Mesodermal cell (in vitro differentiated cells): ENCODE data around the gene PITPNC1.

Experiments used
- H3K27ac ChIP-seq: 2 replicates; pipeline ENCODE4 v1.7.0; 2013; ENCODE audit warnings: mild to moderate bottlenecking, low read depth, low read length, moderate library complexity; ENCODE audit not compliant: severe bottlenecking
- H3K36me3 ChIP-seq: 2 replicates; pipeline ENCODE4 v1.7.1; 2013; ENCODE audit warnings: mild to moderate bottlenecking, low read length, moderate library complexity; ENCODE audit not compliant: control insufficient read depth, insufficient read depth
- H3K4me1 ChIP-seq: one replicate; pipeline ENCODE4 v1.7.1; 2013; ENCODE audit warnings: mild to moderate bottlenecking, low read length; ENCODE audit not compliant: insufficient read depth, control insufficient read depth, poor library complexity, severe bottlenecking
- H3K4me3 ChIP-seq: 2 replicates; pipeline ENCODE4 v1.7.0; 2013; ENCODE audit warnings: low read length, control low read depth, mild to moderate bottlenecking; ENCODE audit not compliant: insufficient read depth, poor library complexity, severe bottlenecking; ENCODE audit errors: extremely low read depth
- H3K9me3 ChIP-seq: 2 replicates; pipeline ENCODE4 v1.7.1; 2013; ENCODE audit warnings: mild to moderate bottlenecking, low read length, moderate library complexity; ENCODE audit not compliant: control insufficient read depth
- WGBS, 2 experiments: methylation state at CpG; one replicate each; pipeline ENCODE4 v1.1.5; 2013; ENCODE audit warnings: missing lambda C conversion rate in 2 of 2; ENCODE audit not compliant: insufficient coverage in 2 of 2; 5-methylcytosine and 5-hydroxymethylcytosine counted together

The PITPNC1 gene

GRCh38 chr17:67442787-67443624 is 65.9 kb downstream of the PITPNC1 start:
- Histone ChIP-seq H3K27ac (peak overlapping the region; percentile 50), H3K4me3 (no peak overlapping the region), H3K4me1 (peaks cover 27% of the 10 kb centered on the region), H3K36me3 (no peaks in the 10 kb centered on the region), H3K9me3 (no peaks in the 10 kb centered on the region)
- 80 to 83% methylated on average over 6 to 9 of the region's 13 CpGs for WGBS, 2 experiments

DNA sequence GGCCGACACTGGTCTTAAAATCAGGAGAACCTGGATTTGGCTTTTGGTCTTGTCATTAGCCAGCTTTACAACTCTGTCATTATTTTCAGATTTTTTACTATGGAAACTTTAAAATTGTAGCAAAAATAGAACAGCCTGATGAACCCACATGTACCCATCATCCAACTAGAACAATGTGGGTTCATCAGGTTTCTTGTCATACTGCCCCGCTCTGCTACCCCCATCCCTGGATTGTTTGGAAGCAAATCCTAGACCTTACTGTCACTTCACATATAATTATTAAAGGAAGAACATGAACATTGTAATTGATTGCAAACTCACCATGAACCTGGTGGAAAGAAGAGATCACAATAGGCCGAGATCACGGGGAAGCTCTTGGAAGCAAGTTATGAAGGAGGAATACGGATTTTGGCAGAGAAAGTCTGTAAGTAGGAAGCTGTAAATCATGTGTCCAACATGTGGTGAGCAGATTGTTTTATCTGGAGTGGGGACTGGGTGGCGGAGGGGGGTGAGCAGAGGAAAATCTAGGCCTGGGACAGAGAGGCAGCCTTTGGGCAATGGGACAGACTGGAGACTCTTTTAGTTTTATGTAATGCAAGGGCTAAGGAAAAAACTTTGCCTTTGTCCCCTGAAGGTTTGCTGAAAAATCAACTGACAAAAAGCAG is 67.0 kb downstream of the PITPNC1 start:
- H3K4me3 ChIP-seq = no peak overlapping the region
- H3K36me3 ChIP-seq = no peaks in the 10 kb centered on the region
- H3K4me1 ChIP-seq = peaks cover 27% of the 10 kb centered on the region
- H3K9me3 ChIP-seq = no peaks in the 10 kb centered on the region
- 91 to 97% methylated on average over 5 to 6 of the region's 6 CpGs for whole genome bisulfite sequencing, 2 experiments
- no peak overlapping the region for H3K27ac ChIP-seq

GRCh38 chr17:67448449-67448848 is 71.4 kb downstream of the PITPNC1 start:
- Histone ChIP-seq H3K4me1 (peaks cover under 1% of the 10 kb centered on the region), H3K27ac (no peak overlapping the region), H3K4me3 (no peak overlapping the region), H3K9me3 (no peaks in the 10 kb centered on the region), H3K36me3 (no peaks in the 10 kb centered on the region)
- 96 to 100% methylated on average over 5 to 7 of the region's 7 CpGs for WGBS, 2 experiments

DNA sequence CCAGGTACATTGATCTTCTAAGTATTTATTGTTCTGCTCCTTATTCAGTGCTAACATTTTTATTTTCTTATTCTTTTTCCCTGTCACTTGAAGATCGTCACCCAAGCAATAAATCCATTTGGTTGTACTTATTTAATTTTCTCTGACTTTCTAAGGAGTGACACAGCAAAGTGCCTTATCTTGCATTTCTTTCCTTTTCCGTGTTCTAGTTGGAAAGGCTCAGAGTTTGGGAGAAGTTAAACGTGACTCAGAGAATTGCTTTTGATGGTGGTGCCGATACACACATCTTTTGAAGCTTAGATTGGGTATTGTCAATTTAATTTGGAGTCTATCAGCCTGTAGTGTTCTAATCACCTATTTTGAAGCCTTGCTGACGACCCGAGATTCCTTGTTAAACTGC is 72.0 kb downstream of the PITPNC1 start:
- Histone ChIP-seq H3K4me1 (no peaks in the 10 kb centered on the region), H3K36me3 (no peaks in the 10 kb centered on the region)
- WGBS, 2 experiments = 92 to 97% methylated on average over 3 to 4 of the region's 6 CpGs

GRCh38 chr17:67449845-67450755 is 73.0 kb downstream of the PITPNC1 start:
- no peaks in the 10 kb centered on the region for H3K4me1 ChIP-seq
- H3K36me3 ChIP-seq = no peaks in the 10 kb centered on the region
- no peaks in the 10 kb centered on the region for H3K9me3 ChIP-seq
- H3K4me3 ChIP-seq = no peak overlapping the region
- no peak overlapping the region for H3K27ac ChIP-seq
- WGBS, 2 experiments = 95 to 97% methylated on average over 10 to 11 of the region's 16 CpGs

More for the DNA sequence above, 72.0 kb downstream of the PITPNC1 start:
- no peak overlapping the region for H3K27ac ChIP-seq
- no peak overlapping the region for H3K4me3 ChIP-seq
- no peaks in the 10 kb centered on the region for H3K9me3 ChIP-seq

GRCh38 chr17:67452681-67453554 is 75.8 kb downstream of the PITPNC1 start:
- Histone ChIP-seq H3K9me3 (peaks cover 3% of the 10 kb centered on the region), H3K4me1 (no peaks in the 10 kb centered on the region), H3K27ac (no peak overlapping the region), H3K4me3 (no peak overlapping the region), H3K36me3 (no peaks in the 10 kb centered on the region)
- 83 to 93% methylated on average over 3 of the region's 10 CpGs for WGBS, 2 experiments

DNA sequence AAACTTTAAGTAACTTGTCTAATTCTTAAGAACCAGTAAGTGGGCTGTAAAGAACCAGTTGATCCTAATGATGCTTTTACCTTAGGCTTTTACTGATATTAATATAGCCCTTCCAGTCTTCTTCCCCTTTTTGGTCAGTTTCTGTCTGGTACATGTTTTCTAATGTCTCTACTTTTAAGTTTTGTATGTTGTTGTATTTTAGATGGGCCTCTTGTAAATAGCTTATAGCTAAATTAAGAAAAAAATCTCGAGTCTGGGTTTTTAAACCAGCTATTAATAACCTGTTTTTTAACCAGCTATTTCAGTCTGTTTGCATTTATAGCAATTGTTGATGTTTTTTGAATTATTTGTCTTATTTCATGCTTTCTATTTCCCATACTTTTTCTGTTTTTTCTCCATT is 79.0 kb downstream of the PITPNC1 start:
- H3K27ac ChIP-seq = no peak overlapping the region
- H3K4me3 ChIP-seq = no peak overlapping the region
- H3K9me3 ChIP-seq = peaks cover 6% of the 10 kb centered on the region
- no peaks in the 10 kb centered on the region for H3K36me3 ChIP-seq
- no peaks in the 10 kb centered on the region for H3K4me1 ChIP-seq
- no CpG with 5 or more reads among the region's 1 CpG for WGBS, 2 experiments

- H3K4me1 ChIP-seq = no peaks in the 10 kb centered on the region
- peaks cover 6% of the 10 kb centered on the region for H3K9me3 ChIP-seq
- H3K27ac ChIP-seq = no peak overlapping the region
- no peaks in the 10 kb centered on the region for H3K36me3 ChIP-seq
- WGBS, 2 experiments = 73 to 100% methylated on average over 3 of the region's 3 CpGs
- no peak overlapping the region for H3K4me3 ChIP-seq
These were observed 79.8 kb downstream of the PITPNC1 start for GRCh38 chr17:67456889-67457288.

DNA sequence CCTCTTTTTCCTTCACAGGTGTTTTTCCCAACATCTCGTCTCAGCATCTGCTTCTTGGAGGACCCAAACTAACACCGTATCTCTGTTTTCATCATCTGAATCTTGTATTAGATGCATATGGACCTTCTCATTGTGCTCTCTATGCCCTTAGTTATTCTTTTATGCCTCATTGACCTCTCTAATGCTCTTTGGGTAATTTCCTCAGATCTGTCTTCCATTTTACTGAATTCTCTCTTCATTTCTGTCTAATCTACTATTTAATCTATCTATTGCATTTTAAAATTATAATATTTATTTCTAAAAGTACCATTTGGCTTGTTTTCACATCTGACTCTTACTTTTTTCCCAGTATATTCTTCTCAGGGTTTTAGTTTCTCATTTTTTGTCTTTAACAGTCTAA is 81.1 kb downstream of the PITPNC1 start:
- Histone ChIP-seq H3K27ac (no peak overlapping the region), H3K36me3 (no peaks in the 10 kb centered on the region), H3K4me3 (no peak overlapping the region), H3K9me3 (peaks cover 6% of the 10 kb centered on the region), H3K4me1 (no peaks in the 10 kb centered on the region)
- 92 to 94% methylated on average over 2 of the region's 2 CpGs for WGBS, 2 experiments

DNA sequence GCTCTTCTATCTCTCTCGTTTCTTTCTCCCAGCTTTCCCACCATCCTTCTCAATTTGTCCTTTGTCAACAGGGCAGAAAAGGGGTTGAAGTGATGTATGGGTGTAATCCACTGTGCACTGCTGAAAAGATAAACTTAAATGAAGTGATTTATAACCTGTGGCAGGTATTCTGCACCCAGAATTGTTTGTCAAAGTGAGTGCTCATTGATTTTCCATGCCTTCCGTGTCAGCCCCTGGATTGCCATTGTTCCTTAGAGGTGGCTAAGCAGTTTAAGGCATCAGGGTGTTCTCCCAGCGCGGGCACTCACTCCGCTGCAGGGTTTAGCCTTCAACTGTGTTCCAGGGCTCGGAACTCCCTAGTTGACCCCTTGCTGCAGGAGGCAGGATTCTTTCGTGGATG is 82.9 kb downstream of the PITPNC1 start:
- peaks cover 6% of the 10 kb centered on the region for H3K9me3 ChIP-seq
- no peaks in the 10 kb centered on the region for H3K36me3 ChIP-seq
- no peak overlapping the region for H3K4me3 ChIP-seq
- H3K4me1 ChIP-seq = no peaks in the 10 kb centered on the region
- WGBS, 2 experiments = 84 to 93% methylated on average over 6 of the region's 7 CpGs
- H3K27ac ChIP-seq = no peak overlapping the region
